ENCODE results near the gene IL3RA. TPM values are rescaled to one million over a fixed set of nuclear protein-coding genes. Genes with fewer than 3 reads are reported as not detected.
A peak's percentile ranks its signal among the peaks of the same experiment; 100 is the strongest.

IL3RA gene
- total RNA-seq, 1 donor from 2014 or later, result 0.16 TPM

GRCh38 chrX:1354036-1355019, 17.7 kb downstream of the IL3RA start:
- peaks cover 12% of the 10 kb centered on the region for H3K36me3 Mint-ChIP-seq
- H3K4me1 Mint-ChIP-seq, result no peaks in the 10 kb centered on the region
- DNase-seq (ENCODE audit: low spot score in 2 of 2, unreplicated experiment in 2 of 2), result no peak
- no peaks in the 10 kb centered on the region for H3K27me3 Mint-ChIP-seq (ENCODE audit: low read depth)
- no peak for TF ChIP-seq CTCF (IDR thresholded peaks at IDR 0.05; ENCODE audit: unreplicated experiment)
- H3K4me3 Mint-ChIP-seq, result no peak overlapping the region
- peak overlapping the region; percentile 64 for H3K27ac Mint-ChIP-seq
- no peaks in the 10 kb centered on the region for H3K9me3 Mint-ChIP-seq

- Mint-ChIP-seq H3K27me3 (ENCODE audit: low read depth) (no peaks in the 10 kb centered on the region), H3K27ac (no peak overlapping the region), H3K4me3 (no peak overlapping the region), H3K9me3 (no peaks in the 10 kb centered on the region), H3K4me1 (no peaks in the 10 kb centered on the region), H3K36me3 (peaks cover 16% of the 10 kb centered on the region)
- DNase-seq (ENCODE audit: low spot score in 2 of 2, unreplicated experiment in 2 of 2), result no peak
- no peak for TF ChIP-seq CTCF (IDR thresholded peaks at IDR 0.05; ENCODE audit: unreplicated experiment)
These were observed 18.8 kb downstream of the IL3RA start for GRCh38 chrX:1355131-1356046.

- Mint-ChIP-seq H3K27me3 (ENCODE audit: low read depth) (no peaks in the 10 kb centered on the region), H3K4me1 (no peaks in the 10 kb centered on the region), H3K9me3 (no peaks in the 10 kb centered on the region), H3K27ac (no peak overlapping the region), H3K4me3 (no peak overlapping the region), H3K36me3 (peaks cover 18% of the 10 kb centered on the region)
- TF ChIP-seq CTCF (IDR thresholded peaks at IDR 0.05; ENCODE audit: unreplicated experiment), result no peak
- DNase-seq (ENCODE audit: low spot score in 2 of 2, unreplicated experiment in 2 of 2), result no peak
These were observed 21.4 kb downstream of the IL3RA start for GRCh38 chrX:1357993-1358392.

- no peak overlapping the region for H3K27ac Mint-ChIP-seq
These were observed 22.4 kb downstream of the IL3RA start for GRCh38 chrX:1358793-1359476.

More at GRCh38 chrX:1358793-1359476, 22.4 kb downstream of the IL3RA start:
- no peak overlapping the region for H3K4me3 Mint-ChIP-seq
- H3K27me3 Mint-ChIP-seq (ENCODE audit: low read depth), result no peaks in the 10 kb centered on the region
- no peaks in the 10 kb centered on the region for H3K4me1 Mint-ChIP-seq
- H3K36me3 Mint-ChIP-seq, result peaks cover 18% of the 10 kb centered on the region
- TF ChIP-seq CTCF (IDR thresholded peaks at IDR 0.05; ENCODE audit: unreplicated experiment), result no peak
- no peaks in the 10 kb centered on the region for H3K9me3 Mint-ChIP-seq
- DNase-seq (ENCODE audit: low spot score in 2 of 2, unreplicated experiment in 2 of 2), result no peak

All from mesothelial cell of epicardium (in vitro differentiated cells).